Activated CD4-positive, CD25-positive, alpha-beta regulatory T cell treated with anti-CD3 and anti-CD28 coated beads, Interleukin-2, amount 50 U/mL, for 24 hours (primary cell): ENCODE results near the gene HCRTR2.
"Not testable (repeated sequence)": the region's sequence is repeated elsewhere in the genome, so short reads cannot be mapped to it uniquely, and the experiment has no call there.

Source experiments
- ATAC-seq, 2 donors: fragments of 150-1000 bp; cut with Tn5 transposase; one replicate each; pipeline ENCODE4 v1.10.0; 2021; ENCODE audit warnings: mild to moderate bottlenecking in 1 of 2, moderate library complexity in 1 of 2

Gene HCRTR2

DNA sequence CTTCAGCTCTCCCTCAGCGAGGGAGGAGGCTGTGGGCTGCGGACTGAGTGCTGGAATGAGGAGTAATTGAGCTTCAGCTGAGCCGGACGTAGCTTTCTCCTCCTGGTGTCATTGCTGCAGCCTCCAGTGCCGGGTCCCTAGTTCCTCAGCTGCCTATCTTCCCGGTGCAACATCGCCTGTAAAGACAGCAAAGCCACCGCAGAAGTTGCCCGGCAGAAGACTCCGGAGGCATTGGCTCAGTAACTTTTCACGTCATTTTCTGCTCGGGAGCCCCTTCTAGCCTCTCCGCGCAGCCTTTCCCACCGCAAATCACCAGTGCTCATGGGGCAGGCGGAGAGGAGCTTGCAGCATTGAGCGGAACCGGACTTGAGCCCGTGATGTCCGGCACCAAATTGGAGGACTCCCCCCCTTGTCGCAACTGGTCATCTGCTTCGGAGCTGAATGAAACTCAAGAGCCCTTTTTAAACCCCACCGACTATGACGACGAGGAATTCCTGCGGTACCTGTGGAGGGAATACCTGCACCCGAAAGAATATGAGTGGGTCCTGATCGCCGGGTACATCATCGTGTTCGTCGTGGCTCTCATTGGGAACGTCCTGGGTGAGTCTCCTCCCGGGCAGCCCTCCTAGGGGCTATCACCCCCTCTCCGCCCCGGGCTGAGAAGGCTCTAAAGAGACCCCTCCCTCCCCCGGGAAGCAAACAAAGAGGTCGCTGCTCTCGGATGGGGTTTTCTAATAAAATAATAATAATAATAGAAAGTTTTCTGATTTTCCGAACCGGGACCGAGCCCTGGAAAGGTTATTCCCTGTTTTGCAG is at the start of gene HCRTR2:
TSS of gene HCRTR2 (plus strand) at position 305 of the 816 bp plus-strand sequence. CDS start at position 378, 73 bp downstream.
- no peak for ATAC-seq

DNA sequence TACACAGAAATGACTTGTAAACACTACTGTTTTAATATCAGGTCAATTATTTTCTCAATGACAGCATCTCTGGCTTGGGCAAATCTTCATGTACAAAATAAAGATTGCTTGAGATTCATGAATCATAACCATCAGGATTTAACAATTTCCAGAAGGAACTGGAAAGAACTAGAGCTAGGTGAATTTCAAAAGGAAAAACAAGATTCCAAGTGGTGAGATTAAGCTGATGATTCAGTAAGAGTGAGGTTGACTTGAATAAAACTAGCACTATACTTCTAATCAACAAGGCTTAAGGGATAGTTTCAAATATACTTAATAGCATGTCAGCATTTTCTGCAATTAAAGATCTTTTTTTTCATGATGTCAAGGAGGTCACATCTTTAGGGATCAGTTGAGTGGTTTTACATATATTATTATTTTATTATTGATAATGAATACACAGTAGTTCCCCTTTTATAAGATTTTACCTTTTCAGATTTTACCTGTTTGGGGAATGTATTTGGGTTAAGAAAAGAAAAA is 43.5 kb upstream of the HCRTR2 start:
- ATAC-seq, result no peak

DNA sequence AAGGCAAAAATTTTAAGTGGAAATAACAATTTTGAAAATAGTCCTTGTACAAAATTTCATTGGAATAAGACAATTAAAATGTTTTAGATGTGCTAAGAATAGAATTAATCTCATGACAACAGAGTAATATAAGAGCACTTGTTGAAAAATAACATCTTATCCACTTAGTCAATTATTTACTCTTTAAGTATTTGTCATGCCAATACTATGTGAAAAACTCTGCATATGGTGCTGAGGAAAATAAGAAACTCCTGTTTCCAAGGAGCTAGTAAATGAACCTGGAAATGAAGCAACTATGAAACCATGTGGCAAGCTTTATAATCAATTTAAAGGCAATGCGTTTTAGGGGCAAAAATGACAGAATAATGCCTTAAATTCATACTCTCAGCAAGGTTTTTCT is 42.7 kb upstream of the HCRTR2 start:
- no peak for ATAC-seq

DNA sequence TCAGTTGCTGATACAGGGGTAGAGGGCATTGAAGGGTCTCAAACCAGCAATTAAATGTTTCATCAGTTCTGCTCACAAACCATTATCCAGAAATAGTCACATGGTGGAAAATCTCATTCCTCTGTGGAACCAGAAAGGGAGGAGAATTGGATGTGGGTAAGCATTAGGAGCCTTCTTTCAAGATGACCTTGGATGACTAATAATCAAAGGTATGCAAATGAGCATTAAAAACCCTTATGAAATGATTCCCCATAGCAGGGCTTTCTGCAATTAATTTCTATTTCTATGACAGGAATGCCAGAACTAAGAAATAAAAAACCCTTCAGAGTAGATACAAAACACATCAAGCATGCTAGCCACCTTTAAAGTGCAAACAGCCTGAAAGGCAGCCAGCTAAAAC is 37.4 kb upstream of the HCRTR2 start:
- ATAC-seq, result no peak

DNA sequence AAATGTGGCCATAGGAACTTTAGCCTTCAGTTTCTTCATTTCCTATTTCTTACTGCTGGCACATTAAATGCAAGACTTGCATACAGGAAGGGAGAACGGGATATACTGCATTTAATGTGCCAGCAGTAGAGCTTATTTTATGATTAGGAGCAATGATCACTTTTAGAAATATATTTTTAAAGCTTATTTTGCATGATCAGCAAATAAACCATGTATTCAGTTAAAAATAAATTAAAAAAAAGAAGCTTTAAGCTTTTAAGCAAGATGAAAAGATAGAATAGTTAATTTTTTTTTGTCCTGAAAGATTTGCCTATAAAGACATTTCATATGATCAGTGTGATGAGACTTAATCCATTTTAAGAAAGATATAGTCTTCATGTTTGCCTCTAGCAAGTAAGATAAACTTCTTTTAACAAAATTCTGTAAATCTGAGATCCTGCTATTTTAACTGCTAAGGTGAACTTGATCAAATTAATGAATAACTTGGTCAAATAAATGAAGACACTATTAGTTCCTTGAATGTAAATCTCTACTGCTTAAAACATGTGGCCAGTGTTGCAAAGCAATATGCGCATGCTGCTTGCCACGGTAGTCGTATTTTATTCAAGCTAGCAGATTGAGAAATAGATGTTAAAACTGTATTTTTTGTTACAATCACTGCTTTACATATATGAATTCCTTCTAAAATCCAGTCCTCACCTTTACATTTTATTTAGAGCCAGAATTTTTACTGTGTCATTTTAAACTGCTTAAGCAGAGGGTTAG is 36.2 kb upstream of the HCRTR2 start:
- no peak for ATAC-seq

DNA sequence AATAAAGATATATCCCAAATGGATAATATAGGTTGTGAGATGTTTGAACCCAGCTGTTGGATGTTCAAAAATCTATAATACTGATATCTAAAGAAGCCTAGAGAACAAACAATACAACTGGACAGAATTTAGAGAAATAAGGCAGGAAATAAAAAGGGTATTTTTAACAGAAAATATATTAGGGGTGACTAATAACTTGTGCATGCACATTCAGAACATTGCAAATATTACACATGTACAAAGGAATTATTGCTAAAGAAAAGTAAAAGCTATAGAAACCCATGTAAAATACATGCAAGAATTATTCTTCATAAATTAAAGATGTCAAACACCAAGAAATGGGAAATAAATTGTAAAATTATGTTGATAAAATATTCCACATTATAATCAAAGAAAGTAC is 32.7 kb upstream of the HCRTR2 start:
- no peak for ATAC-seq

DNA sequence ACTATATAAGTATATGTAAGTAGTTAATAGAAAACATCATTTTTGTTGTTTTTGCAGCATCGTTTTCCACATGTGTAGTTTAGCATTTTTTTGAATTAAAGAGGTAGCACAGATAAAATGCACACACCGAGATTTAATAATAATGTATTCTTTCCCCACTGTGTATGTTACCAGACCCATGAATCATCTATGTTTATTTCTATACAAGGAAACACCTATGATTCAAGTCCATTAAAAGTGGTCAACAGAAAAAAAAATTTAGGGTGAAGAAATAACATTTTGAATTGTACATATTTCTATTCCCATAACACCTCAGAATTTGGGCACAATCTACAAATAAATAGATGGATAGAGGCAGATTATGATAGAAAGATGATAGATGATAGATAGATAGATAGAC is 31.7 kb upstream of the HCRTR2 start:
- no peak for ATAC-seq

DNA sequence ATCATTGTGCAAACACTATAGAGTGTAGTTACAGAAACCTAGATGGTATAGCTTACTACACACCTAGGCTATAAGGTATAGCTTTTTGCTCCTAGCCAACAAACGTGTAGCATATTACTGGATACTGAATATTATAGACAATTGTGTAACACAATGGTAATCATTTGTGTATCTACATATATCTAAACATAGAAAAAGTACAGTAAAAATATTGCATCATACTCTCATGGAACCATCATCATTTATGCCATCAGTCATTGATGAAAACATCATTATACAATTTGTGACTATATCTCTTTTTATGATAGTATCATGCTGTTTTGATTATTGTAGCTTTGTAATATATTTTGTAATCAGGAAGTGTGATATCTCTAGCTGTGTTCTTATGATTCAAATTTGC is 21.0 kb upstream of the HCRTR2 start:
- ATAC-seq, result no peak

DNA sequence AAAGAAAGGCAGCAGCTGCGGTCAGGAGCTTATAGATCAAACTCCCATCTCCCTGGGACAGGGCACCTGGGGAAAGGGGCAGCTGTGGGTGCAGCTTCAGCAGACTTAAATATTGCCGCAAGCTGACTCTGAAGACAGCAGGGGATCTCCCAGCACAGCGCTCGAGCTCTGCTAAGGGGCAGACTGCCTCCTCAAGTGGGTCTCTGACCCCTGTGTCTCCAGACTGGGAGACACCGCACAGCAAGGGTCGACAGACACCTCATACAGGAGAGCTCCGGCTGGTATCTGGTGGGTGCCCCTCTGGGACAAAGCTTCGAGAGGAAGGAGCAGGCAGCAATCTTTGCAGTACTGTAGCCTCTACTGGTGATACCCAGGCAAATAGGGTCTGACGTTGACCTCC is 15.5 kb upstream of the HCRTR2 start:
- ATAC-seq, result not testable (repeated sequence)

DNA sequence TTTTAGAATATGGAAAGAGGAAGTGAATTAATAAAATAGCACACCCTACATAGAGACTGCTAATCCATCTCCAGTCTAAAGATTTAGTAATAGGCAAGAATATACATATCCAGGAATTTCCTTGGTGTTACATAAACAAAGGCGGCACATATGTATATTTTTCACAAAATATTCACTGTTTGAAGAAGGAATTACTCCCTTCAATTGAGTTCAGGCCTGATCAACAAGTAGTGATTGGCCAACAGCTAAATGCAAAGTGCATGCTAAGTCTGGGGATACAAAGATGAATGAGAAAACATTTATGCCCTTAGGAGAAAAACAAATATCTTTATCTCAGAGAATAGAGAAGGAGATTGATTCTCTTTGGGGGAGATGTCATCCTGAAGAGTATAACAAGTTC is 6.5 kb upstream of the HCRTR2 start:
- ATAC-seq, result no peak

DNA sequence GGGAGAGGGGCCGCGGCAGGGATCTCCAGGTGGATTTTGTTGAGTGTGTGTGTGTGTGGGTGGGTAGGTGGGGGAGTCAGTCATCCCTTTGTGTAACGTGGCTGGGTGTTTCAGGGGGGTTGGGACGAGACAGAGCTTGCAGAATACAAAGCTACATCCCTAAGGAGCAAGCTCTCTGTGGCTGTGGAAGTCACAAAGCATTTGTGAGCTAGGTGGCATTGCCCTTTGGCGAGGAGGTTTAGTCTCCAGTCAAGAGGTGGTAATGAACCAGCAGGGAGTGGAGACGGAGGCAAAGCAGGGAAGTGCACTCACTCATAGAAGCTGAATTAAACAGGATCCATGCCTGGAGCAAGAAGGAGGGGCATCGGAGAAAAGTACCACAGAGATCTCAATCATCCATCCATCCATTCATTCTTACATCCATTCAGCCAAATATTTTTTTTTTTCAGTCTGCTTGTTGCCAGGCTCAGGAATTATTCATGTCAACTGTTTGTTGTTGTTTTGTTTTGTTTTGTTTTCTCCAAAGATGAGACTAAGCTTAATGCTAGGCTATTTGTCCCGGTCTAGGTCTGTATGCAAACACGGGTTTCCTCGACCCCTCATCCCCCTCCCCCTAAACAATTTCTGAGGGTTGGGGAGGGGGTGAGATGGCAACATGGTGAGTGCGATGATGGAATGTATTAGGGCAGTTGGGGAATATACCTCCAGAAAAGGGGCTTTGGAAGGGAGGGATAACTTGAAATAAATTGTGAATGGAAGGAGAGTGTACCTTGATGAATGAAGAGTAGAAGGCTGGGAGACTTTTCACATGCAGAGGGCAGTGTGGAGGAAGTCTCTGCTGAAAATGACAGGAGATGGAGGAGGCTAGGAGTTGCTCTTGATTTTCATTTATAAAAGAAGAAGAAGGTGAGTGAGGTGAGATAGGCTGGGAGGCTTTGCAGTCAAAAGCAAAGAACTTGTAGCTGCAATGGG is 1.0 kb downstream of the HCRTR2 start:
- ATAC-seq, result no peak

DNA sequence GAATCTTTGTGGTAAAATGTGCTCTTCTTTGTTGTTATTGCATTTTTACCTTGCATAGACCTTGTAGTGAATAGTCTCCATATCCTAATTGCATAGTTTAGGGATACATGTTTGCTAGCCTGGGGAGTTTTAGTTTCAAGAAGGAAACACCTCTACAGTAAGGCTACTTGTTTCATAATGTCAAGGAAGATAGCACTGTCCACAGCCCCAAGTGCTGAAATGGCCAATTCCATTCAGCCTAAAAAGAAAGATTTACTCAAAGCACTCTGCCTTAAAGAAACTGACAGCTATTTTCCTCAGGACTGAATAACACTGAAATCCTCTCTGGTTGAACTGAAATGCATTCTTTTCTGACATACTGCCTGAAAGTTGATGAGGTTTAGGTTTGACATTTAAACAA is 2.6 kb downstream of the HCRTR2 start:
- ATAC-seq, result no peak

DNA sequence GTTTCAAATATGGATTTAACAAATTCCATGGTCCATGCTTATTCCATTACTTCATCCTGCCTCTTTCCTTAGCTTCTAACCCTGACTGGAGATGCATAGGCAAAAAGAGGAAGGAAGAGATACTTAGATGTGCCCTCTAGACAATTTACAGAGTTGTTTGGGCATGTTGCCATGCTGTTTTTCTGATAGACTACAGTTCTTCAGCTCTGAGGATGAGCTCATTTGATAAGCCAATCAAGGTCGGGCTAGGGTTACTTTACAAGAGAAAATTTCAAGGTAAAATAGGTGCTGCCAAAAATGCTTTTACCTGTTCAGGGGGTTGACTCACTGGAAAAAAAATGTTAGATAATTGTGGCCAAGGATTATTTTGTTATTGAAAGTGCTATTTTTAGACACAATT is 5.9 kb downstream of the HCRTR2 start:
- ATAC-seq, result no peak

DNA sequence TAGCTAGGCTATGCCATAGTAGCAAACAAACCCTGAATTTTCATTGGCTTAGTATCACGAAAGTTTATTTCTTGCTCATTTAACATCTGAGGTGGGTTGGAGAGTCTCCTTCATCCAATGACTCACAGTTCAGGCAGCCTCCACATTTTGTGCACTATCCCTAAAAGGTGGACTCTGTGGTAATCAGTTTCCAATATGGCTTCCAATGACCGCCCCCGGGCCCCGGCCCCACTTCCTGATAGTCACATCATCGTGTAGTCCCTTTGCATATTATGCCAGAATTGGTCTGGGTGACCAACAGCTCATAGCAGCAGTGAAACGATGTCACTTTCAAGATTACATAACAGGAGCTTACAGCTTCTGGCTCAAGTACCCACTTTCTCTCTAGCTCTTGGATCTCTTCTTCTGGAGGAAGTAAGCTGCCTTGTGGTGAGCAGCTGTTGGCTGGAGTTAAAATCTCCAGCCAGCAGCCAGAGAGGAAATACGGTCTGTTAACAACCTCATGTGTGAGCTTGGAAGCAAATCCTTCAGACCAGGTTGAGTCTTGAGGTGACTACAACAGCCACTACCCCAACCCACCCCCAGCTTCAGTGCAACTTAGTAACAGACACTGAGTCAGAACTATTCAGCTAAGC is 7.8 kb downstream of the HCRTR2 start:
- ATAC-seq, result no peak

DNA sequence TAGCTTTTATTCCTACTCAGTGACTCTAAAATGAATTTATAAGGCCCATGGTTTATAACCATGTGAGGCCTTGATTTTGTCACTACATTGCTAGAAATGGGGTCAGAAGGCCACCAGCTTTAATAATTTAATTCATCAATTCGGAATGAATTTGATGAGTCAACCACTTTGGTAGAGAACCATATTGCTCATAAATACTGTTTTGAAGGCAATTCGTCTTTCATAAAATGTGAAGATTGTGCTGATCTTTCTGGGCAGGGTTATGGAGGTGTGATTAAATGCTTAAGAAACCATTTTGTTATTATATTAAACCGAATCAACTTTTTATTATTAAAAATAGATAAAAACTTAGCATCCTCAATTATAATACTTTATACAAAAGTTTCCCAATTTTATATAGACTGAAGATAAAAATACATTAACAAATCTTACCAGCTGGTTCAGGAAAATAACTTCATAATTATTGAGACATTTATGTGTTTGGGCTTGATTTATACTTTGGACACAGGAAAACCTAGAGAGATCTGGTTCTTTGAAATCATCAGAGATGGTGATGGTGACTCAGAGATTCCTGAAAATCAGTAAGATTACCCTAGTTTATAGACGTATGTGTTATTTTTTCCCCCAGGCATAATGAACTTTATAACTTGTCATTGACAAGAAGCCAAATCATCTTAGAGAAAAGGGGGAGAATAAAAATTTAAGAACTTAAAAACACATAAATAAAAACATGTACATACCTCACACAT is 10.6 kb downstream of the HCRTR2 start:
- ATAC-seq, result no peak

DNA sequence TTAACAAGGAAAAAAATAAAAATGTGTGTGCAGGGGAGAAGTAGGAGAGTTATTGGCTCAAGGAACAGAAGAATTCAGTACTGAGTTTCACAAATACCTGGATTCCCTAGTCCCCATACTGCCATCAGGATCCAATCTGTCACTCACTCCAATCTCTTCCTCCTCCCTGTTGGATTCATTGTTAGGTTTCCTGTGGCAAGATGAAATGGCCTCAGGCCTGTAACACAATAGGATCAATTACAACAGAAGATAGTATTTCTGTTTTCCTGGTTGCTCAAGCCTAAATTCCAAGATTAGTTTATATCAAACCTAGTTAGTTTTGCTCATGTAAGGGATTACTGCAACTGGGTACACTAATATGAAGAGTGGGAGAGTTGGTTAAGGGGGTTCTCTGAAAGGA is 24.4 kb downstream of the HCRTR2 start:
- no peak for ATAC-seq

DNA sequence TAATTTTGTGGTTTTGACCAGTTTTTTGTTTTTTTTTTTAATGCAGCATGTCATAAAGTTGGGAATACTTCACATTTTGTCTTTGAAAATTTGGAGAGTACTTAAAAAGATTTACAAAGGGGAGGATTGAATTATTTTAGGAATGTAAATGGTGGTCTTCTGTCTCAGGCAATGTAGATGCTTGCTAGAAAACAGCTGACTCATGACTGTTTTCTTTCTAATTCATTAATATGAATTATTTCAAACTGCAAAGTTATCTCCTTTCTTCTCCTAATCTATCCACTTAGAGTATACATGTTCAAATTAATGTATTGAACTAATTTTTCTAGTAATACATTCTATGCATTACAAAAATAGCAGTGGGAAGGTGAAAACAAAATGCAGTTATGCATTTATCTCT is 24.9 kb downstream of the HCRTR2 start:
- ATAC-seq, result no peak

DNA sequence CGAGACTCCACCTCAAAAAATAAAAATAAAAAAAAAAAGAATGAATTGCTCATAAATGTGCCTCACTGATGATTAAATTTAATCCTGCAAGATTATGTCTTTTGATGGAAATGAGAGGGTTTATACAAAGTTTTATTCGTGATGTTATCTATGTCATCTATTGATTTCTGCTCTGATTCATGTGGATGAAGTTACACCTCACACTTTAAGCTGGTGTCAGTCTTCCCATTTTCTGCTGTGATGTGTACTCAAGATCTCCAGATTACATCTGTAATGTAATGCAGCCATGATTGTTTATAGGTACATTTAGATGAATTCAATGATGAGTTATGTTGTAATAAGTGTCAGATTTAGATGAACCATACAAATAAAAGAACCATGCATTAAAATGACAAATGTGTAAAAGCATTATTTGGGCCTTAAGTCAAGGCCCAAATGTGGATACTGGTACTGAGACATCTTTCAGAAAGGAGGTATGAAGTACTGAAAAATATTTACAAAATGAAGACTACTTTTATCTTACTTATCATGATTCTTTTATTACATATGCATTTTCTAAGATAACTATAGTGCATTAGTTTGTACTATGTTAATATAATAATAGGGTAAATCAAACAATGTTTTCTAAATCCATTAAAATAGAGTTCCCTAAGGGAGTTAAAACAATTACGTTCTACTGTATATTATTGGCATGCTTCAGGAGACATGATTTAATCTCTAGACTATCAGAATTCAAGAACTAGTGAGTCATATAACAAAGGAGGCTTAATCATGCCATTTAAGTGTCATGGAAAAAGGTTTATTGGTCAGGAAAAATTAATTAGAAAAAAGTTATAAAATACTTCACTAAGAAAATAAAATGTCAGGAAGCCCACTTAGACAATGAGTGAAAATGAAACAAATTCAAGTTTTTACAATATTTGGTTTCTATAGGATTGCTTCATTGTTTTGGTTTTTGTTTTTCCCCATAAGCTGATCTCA is 34.5 kb downstream of the HCRTR2 start:
- ATAC-seq, result no peak

DNA sequence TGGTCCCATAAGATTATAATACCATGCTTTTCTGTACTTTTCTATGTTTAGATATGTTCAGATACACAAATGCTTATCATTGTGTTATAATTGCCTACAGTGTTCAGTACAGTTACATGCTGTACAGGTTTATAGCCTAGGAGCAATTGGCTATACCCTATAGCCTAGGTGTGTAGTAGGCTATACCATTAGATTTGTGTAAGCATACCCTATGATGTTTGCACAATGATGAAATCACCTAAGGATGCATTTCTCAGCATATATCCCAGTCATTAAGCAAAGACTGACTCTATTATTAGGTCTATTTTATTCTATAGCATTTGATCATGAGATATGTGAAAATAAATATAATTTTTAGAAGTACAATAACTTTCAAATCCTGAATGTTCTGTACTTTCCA is 36.6 kb downstream of the HCRTR2 start:
- ATAC-seq, result no peak

DNA sequence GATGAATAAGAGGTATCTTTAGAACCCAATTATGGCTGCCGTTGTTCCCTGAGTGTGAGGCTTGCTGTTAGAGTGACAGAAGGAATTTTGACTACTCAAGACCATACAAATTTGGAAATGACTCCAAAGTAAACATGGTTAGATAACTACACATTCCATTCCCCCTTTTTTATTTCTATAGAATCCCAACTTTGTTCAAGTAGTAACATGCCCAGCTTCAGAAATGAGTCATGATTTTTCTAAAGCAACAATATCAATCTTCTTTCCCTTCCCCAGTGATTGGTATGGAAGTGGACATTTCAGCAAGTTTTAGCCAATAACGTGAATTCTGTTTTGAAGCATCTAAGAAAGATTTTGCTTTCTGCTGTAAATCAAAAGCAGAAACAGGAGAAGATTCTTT is 37.8 kb downstream of the HCRTR2 start:
- no peak for ATAC-seq
